Measurements from ENCODE around the gene KDELR3. TPM values are rescaled to one million over a fixed set of nuclear protein-coding genes. Genes with fewer than 3 reads are reported as not detected.

Gene KDELR3
- polyA plus RNA-seq, 1 donor (not counting 4 experiments of a cell fraction or from before 2014, with no cell fraction given), result 10.1 TPM

DNA sequence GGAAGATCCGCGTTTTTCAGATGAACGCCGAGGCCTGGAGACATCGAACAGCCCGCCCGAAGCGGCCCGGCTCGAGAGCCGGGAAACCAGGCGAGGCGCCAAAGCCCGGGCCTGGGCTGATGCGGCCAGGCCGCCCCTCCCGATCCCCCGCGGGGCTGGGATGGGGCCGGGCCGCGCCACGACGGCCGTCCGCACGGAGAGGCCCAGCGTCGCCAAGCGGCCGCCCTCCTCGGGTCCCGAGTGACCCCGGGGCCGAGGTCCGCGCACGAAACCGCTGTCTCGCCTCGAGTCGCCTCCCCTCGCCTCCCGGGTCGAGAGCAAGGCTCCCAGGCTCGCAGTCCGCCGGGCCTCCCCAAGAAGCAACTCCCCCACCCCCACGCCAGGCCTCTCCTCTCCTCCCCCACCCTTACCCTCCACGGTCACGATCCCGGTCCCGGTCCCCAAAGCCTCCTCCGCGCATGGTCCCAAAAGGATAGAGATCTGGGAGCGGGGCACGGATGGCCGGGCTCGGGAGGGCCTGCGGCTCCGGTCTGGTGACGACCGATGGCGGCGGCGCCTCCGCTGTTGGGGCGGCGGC, 37.7 kb downstream of the KDELR3 start:
- Histone ChIP-seq H3K27me3 (ENCODE audit: control insufficient read depth, extremely low read depth, insufficient read depth, low read length) (no peaks in the 10 kb centered on the region), H3K79me2 (ENCODE audit: control insufficient read depth, insufficient read depth, low read length) (peaks cover 53% of the 10 kb centered on the region), H3K27ac (ENCODE audit: control insufficient read depth, insufficient read depth, low read length) (peak overlapping the region; percentile 98), H3K4me3 (ENCODE audit: control insufficient read depth in 2 of 3, extremely low read depth in 1 of 3, insufficient read depth in 2 of 3, low read depth in 1 of 3, low read length in 3 of 3) (peak overlapping the region; percentile 87 to 92 (median 92)), H3K4me1 (ENCODE audit: control insufficient read depth, extremely low read depth, insufficient read depth, low read length) (peaks cover 21% of the 10 kb centered on the region), H3K36me3 (ENCODE audit: control insufficient read depth in 2 of 2, extremely low read depth in 1 of 2, insufficient read depth in 2 of 2, low read length in 2 of 2) (peaks cover 4 to 15% of the 10 kb centered on the region in 2 experiments), H3K9ac (ENCODE audit: control insufficient read depth, extremely low read depth, insufficient read depth, low read length) (peak overlapping the region; percentile 99), H3K9me3 (ENCODE audit: control insufficient read depth, low read depth, low read length) (no peaks in the 10 kb centered on the region), H2AFZ (ENCODE audit: control insufficient read depth, low read length) (peak overlapping the region; percentile 85), H3K9me1 (ENCODE audit: control insufficient read depth, extremely low read depth, insufficient read depth, low read length) (peaks cover 3% of the 10 kb centered on the region), H3K4me2 (ENCODE audit: control insufficient read depth, extremely low read depth, insufficient read depth, low read depth, low read length) (peak overlapping the region; percentile 98), H4K20me1 (ENCODE audit: control insufficient read depth, extremely low read depth, insufficient read depth, low read length) (peaks cover 30% of the 10 kb centered on the region)
- dilution Hi-C loops (cut with MboI; ENCODE audit: extremely low pct_ligation_motif_present, low sequenced_read_pairs), result no loop called here
- FAIRE-seq, result no peak
- TF ChIP-seq, protein P1, sequence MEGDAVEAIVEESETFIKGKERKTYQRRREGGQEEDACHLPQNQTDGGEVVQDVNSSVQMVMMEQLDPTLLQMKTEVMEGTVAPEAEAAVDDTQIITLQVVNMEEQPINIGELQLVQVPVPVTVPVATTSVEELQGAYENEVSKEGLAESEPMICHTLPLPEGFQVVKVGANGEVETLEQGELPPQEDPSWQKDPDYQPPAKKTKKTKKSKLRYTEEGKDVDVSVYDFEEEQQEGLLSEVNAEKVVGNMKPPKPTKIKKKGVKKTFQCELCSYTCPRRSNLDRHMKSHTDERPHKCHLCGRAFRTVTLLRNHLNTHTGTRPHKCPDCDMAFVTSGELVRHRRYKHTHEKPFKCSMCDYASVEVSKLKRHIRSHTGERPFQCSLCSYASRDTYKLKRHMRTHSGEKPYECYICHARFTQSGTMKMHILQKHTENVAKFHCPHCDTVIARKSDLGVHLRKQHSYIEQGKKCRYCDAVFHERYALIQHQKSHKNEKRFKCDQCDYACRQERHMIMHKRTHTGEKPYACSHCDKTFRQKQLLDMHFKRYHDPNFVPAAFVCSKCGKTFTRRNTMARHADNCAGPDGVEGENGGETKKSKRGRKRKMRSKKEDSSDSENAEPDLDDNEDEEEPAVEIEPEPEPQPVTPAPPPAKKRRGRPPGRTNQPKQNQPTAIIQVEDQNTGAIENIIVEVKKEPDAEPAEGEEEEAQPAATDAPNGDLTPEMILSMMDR (optimal IDR thresholded peaks at IDR 0.05 in 1 of 3, IDR thresholded peaks at IDR 0.05 in 1 of 3, conservative IDR thresholded peaks at IDR 0.05 in 1 of 3; ENCODE audit: extremely low read depth in 1 of 3, insufficient read depth in 2 of 3, low read length in 3 of 3), result no peak
- TF ChIP-seq EZH2 (IDR thresholded peaks at IDR 0.05; ENCODE audit: low read length), result no peak
- DNase-seq (ENCODE audit: low read depth, low spot score), result no peak

DNA sequence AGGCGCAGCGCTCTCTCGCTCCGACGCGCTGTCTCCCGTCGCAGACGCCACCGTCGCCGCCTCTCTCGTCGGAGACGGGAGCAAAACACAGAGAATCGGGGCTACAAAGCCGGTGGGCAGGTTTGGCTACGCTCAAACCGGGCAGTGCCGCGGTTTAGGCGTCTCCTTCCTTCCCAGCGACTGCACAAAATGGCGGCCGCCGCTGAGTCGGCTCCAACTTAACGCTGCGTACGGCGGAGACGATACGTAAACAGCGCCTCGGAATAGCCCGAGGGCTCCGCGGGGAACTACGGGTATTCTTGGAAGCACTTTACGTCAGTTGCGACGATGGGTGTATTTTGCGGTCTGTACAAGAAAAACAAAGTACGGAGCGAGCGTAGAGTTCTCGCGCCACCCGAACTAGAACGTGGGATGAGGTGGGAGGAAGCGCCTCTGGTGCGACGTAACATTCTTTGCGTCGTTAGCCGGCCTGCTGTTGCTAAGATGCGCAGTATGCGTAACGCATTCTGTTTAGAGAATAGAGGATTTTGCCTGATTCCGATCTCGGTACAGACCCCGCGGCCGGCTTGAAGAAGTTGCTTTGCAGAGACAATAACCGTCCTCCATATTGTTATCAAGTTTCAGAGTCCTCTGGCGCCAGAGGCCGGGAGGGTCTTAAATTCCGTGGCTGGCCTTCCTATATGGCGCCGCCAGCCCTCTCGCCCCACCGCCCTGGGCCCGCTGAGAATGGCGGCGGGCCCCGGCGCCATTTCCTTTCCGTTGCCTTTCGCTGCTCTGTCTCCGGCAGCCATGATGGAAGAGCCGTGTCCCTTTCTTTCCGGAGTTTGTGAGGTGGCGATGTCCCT, 38.4 kb downstream of the KDELR3 start, which contains the start of gene DDX17:
Gene DDX17 (minus strand): TSS at position 194 of the 845 bp plus-strand sequence.
- Histone ChIP-seq H4K20me1 (ENCODE audit: control insufficient read depth, extremely low read depth, insufficient read depth, low read length) (peaks cover 30% of the 10 kb centered on the region), H3K27ac (ENCODE audit: control insufficient read depth, insufficient read depth, low read length) (peak within 1 kb of the TSS; percentile 98), H3K4me2 (ENCODE audit: control insufficient read depth, extremely low read depth, insufficient read depth, low read depth, low read length) (peak within 1 kb of the TSS; percentile 98), H3K27me3 (ENCODE audit: control insufficient read depth, extremely low read depth, insufficient read depth, low read length) (no peaks in the 10 kb centered on the region), H3K4me3 (ENCODE audit: control insufficient read depth in 2 of 3, extremely low read depth in 1 of 3, insufficient read depth in 2 of 3, low read depth in 1 of 3, low read length in 3 of 3) (peak within 1 kb of the TSS; percentile 87 to 92 (median 92)), H3K4me1 (ENCODE audit: control insufficient read depth, extremely low read depth, insufficient read depth, low read length) (peaks cover 21% of the 10 kb centered on the region), H3K36me3 (ENCODE audit: control insufficient read depth in 2 of 2, extremely low read depth in 1 of 2, insufficient read depth in 2 of 2, low read length in 2 of 2) (peaks cover 4 to 13% of the 10 kb centered on the region in 2 experiments), H3K9me1 (ENCODE audit: control insufficient read depth, extremely low read depth, insufficient read depth, low read length) (peaks cover 3% of the 10 kb centered on the region), H3K79me2 (ENCODE audit: control insufficient read depth, insufficient read depth, low read length) (peaks cover 48% of the 10 kb centered on the region), H3K9me3 (ENCODE audit: control insufficient read depth, low read depth, low read length) (no peaks in the 10 kb centered on the region), H2AFZ (ENCODE audit: control insufficient read depth, low read length) (peak within 1 kb of the TSS; percentile 95), H3K9ac (ENCODE audit: control insufficient read depth, extremely low read depth, insufficient read depth, low read length) (peak within 1 kb of the TSS; percentile 99)
- dilution Hi-C loops (cut with MboI; ENCODE audit: extremely low pct_ligation_motif_present, low sequenced_read_pairs), result no loop called here
- TF ChIP-seq EZH2 (IDR thresholded peaks at IDR 0.05; ENCODE audit: low read length), result no peak
- TF ChIP-seq, protein P1 (optimal IDR thresholded peaks at IDR 0.05 in 1 of 3, IDR thresholded peaks at IDR 0.05 in 1 of 3, conservative IDR thresholded peaks at IDR 0.05 in 1 of 3; ENCODE audit: extremely low read depth in 1 of 3, insufficient read depth in 2 of 3, low read length in 3 of 3), result no peak
- FAIRE-seq, result peak; percentile 46
- DNase-seq (ENCODE audit: low read depth, low spot score), result peak; percentile 98

All from keratinocyte (primary cell).